GM12873 (cell line): ENCODE results near the gene LAMB4.

Experiments
- CTCF ChIP-seq: IDR thresholded peaks from 2 replicates; pipeline ENCODE4 v1.5.1; 2012; ENCODE audit warnings: low read depth, mild to moderate bottlenecking, moderate library complexity, low read length, control low read depth; ENCODE audit not compliant: insufficient read depth; ENCODE audit errors: missing control alignments

LAMB4 gene

DNA sequence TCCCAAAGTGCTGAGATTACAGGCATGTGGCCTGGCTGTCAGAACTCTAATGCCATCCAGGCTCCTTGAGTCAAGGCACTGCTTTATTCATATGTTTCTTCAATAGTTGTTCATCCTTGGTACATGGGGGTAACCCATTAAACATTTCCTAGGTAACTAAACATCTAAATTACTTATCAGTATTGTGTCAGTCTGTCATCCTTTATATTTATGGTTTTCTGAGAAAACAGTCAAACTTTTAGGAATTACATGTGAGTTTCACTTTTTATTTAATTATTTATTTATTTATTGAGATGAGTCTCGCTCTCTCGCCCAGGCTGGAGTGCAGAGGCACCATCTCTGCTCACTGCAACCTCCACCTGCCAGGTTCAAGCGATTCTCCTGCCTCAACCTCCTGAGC is 81.7 kb downstream of the LAMB4 start:
- no peak for TF ChIP-seq CTCF

- no peak for TF ChIP-seq CTCF
Observed at GRCh38 chr7:108046952-108047506, 83.1 kb downstream of the LAMB4 start.

DNA sequence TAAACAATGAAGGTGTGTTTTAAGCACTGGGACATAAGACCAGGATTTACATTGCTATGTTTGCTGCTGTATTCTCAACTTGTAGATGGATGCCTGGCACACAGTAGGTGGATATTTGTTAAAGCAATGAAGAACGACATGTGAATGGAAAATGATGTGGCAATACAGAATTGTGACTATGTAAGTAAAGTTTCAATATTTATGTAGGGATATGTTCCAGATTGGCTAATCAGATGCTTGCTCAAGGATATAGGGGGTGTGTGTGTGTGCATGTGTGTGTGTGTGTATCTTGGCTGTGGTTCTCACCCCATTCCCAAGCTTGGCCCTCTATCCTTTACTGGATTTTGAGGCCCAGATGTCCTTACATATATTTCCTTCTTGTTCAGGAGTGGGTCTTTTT is 84.5 kb downstream of the LAMB4 start:
- no peak for TF ChIP-seq CTCF

- TF ChIP-seq CTCF, result no peak
Observed at GRCh38 chr7:108045154-108045553, 85.0 kb downstream of the LAMB4 start.

DNA sequence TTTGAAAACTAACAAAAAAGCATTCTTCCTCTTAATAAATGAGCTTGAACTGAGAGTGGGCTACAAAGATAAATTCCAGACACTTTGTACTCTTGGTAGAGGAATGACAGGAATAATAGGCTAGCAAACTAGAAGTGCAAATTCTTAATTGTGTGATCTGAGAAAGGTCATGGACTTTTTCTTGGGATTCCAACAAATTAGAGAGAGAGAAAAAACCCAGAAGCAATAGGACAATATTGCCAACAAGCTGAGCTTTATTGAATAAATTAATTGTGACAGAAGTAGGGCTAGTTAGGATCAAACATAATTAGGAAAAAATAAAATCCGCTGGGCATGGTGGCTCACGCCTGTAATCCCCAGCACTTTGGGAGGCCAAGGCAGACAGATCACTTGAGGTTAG is 85.8 kb downstream of the LAMB4 start:
- no peak for TF ChIP-seq CTCF

GRCh38 chr7:108038986-108039385 is 91.2 kb downstream of the LAMB4 start:
- TF ChIP-seq CTCF, result no peak

DNA sequence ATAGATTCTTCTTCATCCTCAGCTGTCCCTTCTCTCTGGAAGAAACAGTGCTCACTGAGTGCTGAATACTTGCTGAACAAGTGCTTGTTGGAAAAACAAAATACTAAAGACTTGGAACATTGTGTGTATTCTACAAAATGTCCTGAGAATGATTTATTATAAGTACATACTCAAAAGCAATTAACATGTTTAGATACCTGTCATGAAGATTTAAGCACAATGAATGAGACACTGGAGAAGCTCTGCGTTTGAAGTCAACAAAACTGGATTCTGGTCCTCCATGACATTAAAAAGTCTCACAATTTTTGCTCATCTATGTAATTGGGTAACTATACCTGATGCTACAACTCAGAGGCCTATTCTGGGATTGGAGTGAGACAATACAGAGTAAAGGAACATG is 92.4 kb downstream of the LAMB4 start:
- TF ChIP-seq CTCF, result no peak
